ENCODE results near the gene ANK3.

ANK3 gene

DNA sequence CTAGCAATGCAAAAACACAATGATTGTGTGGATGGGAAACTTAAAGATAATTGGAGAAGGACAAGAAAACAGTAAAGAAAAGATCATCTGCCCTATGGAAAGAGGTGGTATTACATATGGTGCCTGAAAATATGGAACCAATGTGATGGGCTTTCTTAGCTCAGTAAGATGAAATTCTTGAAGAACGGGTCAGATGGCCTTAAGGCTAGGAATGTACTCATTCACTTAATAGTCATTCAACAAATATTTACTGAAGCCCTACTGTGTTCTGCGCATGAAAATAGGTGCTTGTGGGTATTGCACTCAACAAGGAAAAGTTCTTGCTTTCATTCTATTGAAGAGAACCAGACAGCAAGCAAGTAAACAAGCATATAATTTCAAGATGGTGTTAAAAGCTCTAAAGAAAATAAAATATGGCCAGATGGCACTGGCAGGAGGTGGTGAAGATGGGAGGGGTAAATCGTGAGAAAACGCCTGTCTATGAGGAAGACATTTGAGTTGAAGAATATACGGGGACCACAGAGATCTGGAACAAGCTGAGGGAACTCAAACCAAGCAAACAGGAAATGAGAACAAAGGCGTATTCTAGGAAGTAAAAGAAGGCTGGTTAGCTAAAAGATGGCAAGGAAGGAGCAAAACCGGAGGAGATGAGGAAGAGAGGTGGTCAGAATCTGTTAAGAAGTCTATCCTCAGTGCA, 179.7 kb downstream of the ANK3 start:
- DNase-seq, result no peak

- DNase-seq, result no peak
These were observed 180.9 kb downstream of the ANK3 start for GRCh38 chr10:60208676-60209269.

DNA sequence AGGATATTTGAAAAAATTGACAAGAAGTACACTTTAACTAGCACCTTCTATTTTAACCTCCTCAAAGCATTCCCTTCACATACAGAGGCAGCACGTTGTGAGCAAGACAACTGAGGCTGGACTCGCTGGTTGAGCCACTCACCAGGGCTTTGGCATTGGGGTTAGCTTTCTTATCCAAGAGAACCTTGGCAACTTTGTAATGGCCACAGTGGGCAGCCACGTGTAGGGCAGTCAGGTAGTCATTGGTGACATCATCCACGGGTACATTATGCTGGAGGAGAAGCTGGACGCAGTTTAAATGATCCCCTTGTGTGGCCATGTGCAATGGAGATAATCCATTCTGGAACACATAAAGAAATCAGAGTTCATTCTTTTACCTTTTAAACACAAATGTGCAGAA, 181.8 kb downstream of the ANK3 start:
- no peak for DNase-seq

DNA sequence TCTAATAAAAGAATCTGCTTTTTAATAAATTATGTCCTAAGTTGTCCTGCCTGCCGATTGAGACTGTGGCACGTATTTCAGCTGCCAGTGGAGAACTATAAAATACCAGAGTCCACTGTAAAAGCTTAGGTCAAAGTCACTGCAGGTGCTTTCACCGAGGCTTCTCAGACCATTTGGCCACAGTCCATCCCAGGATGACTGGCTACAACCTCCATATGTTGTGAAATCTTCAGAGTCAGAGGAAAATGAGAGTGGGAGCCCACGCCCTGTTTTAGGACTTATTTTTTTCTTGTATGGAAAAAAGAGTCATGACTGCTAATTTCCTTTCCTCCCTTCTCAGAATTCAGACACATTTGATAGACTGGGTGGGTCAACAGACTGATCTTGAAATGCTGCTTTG, 182.9 kb downstream of the ANK3 start:
- no peak for DNase-seq

- no peak for DNase-seq
These were observed 183.9 kb downstream of the ANK3 start for GRCh38 chr10:60205741-60206140.

- DNase-seq, result no peak
These were observed 185.6 kb downstream of the ANK3 start for GRCh38 chr10:60203993-60204618.

- no peak for DNase-seq
These were observed 189.0 kb downstream of the ANK3 start for GRCh38 chr10:60200682-60201053.

DNA sequence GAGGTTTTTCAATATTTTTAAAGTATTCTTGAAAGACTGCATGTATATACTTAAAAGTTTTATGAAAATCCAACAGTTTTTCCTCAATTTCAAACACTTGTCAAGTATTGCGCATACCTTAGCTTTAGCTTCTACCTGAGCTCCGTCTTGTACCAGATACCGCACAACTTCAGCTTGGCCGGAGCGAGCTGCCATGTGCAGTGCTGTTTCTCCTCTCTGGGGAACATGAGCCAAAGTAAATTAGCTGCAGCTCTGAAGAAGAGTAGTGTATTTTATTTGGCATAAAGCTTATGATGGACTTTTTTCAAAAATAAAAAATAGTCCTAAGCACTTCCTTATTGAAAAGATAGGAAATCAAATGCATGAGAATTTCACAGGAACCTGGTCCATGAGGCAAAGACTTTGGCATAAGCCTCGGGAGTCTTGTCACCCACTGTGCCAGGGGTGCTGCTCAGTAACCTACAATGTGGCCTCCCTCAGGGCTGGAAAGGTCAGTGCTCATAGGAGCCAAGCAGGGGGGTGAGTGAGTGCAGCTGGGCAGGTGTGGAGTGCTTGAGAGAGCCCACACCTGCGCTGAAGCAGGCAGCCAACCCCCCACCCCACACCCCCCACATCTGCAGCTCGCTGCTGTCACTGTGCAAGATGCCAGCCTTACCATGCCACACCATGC, 189.5 kb downstream of the ANK3 start:
- DNase-seq, result no peak

DNA sequence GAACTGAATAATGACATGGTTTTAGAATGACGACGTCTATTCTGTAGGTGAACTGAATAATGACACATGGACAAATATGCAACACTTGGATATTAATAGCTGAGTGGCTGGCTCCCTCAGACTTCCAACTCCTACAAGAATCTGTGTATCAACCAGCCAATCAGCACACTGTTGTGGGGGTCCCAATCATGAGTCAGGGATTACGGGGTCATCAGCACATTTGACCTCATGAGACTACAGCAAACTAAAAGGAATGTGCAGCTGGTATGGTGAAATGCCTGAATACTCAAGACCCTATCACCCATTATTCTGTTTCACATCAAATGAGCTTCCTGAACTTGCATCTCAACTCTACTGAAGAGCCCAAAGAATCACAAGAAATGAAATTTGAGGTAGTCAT, 192.5 kb downstream of the ANK3 start:
- DNase-seq, result no peak

- DNase-seq, result no peak
These were observed 195.3 kb downstream of the ANK3 start for GRCh38 chr10:60194421-60194820.

- no peak for DNase-seq
These were observed 196.7 kb downstream of the ANK3 start for GRCh38 chr10:60192946-60193345.

DNA sequence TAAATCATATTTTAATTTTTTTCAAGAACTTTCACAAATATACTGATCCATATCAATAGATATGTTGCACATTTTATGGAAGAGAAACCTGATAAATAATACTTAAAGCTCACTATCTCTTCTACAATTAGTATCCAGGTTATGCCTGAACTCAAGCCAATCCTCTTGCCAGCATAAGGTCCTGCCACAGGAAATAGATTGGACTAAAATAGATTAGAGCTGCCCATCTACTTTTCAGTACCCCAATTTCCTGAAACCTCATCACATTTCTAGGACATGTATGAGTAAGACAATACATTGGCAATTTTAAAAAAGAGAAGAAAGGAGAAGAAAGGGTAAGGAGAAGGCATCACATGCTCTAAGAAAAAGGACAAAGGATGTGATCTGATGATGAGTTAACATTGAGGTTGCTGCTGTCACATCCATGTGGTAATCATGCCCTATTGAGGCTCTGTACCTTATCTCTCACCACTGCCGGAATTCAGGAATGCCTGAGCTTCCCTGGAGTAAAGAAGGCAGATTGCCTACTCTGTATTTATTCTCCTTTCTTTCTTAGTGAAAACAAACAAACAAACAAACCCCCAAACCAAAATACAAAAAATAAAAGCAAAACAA, 199.7 kb downstream of the ANK3 start:
- no peak for DNase-seq

DNA sequence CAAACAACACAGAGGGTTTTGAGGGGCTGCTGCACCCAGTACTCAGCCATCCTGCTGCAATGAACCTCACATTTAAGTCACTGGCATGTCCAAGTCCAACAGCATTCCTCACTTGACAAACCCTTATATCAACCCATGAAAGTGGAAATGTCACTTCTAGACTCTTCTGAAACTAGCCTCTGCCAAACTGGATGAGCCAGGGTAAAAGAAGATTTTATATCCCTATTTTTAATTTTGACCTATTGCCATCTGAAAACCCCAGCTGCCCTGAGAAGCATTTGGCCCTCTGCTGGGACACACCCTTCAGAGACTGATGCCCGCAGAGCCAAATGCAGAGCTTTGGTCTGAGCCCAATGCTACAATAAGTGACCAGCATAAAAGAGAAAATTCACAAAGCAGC, 201.1 kb downstream of the ANK3 start:
- no peak for DNase-seq

DNA sequence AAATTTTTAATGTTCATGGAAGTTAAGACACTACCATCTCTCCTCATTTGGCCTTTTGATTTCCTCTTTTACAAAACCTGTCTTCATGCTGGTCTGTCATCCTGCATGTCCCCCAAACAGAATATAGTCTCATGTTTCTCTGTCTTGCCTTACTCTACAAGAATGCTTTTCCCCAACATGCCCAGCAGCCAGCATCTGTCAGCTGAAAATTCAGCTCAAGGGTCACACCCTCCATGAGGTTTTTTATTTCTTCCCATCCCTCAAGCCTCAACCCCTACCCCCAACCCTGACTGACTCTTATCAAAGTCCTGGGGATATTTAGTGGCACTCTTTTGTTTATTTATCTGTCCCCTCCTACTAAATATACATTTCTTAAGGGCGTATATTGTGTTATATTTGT, 202.0 kb downstream of the ANK3 start:
- DNase-seq, result no peak

GRCh38 chr10:60186315-60187071, 203.2 kb downstream of the ANK3 start:
- DNase-seq, result no peak

DNA sequence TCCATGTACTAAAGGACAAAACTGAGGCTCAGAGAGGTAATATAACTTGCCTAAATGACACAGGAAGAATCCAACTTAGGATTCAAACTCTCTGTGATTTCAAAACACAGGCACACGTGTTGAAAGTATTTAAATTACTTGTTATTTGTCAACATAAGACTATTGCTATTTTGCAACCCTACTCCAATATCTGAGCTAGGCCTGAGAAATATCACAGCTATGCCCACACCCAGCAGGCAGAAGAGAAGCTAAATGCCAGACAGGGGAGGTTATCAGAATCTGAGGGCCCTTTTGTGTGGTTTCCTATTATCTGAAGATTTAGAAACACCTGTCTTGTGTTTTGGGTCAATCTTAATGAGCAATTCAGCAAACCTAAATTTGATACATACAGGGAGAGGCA, 204.3 kb downstream of the ANK3 start:
- DNase-seq, result no peak

- DNase-seq, result no peak
These were observed 207.0 kb downstream of the ANK3 start for GRCh38 chr10:60182691-60183090.

DNA sequence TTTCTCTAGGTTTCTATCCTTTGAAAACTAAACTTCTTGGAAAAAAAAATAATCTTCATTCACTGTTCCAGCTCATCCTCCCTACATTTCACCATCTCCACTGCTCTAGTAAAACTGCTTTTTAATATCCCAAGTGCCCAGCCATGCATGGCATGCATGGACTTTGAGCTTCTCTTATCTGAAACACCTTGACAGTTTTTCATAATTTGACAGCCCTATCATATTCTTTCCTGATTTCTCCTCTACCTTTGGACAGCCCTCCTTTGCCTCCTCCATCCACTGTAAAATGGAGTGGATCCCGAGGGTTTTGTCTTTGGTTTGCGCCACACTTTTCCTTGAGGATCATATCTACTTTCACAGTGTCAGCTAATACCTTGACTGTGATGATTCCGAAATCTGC, 212.8 kb downstream of the ANK3 start:
- no peak for DNase-seq

DNA sequence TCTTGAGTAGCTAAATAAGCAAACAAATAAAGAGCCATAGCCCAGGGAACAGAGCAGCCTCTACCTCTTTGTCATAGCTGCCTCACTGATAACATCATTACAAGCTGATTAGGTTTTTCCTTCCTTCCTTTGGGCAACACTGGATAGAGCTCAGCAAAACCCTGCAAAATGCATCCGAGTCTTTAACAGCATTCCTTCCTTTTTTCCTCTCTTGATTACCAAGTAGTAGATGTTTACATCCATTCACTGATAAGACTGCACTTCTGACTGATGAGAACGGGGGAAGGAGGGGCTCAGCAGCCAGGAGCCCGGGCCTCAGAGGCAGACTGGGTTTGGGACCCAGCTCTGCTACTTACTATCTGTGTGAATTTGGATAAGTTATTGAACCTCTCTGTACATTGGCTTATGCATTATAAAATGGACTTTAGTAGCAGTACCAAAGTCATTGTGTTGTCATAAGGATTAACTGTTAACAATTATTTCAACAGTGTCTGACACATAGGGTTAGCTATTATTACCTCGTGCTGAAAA, 214.2 kb downstream of the ANK3 start:
- DNase-seq, result no peak

DNA sequence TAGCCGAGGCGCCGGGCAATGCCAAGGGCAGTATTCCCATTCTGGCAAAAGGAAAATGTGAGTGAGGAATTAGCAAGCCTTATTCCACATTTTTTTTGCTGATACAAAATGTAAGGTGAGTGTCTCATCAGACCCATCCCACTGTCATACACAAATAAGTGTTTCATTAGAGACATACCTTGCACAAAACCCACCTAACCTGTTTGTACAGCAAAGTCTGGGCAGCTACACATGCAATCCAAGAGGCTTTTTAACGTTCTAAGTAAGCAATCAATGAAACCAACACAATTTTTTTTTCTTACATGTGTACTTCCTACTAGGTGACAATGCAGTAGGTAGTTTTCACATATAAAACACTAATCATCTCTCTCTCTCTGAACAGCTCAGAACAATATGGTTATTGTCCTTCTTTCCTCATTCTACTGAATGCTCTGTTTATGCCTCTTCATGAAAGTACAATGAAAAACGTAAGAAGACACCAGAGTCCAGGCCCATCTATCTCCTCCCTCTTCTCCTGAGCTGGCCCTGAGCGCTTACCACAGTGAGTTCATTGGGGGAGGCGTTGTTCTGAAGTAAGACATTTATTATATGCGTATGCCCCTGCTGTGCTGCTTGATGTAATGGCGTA, 217.2 kb downstream of the ANK3 start:
- DNase-seq, result no peak

GRCh38 chr10:60171436-60172013, 218.2 kb downstream of the ANK3 start:
- no peak for DNase-seq

- DNase-seq, result no peak
These were observed 219.4 kb downstream of the ANK3 start for GRCh38 chr10:60170250-60170649.
